GM19328 (cell line): ENCODE data around the gene TECPR1.
A peak's percentile ranks its signal among the peaks of the same experiment; 100 is the strongest.

ENCODE experiments used
- ATAC-seq: cut with Tn5 transposase; IDR thresholded peaks from one replicate; pipeline ENCODE4 v1.9.1; 2021; ENCODE audit warnings: mild to moderate bottlenecking, moderate library complexity; ENCODE audit not compliant: unreplicated experiment

TECPR1 gene

GRCh38 chr7:98166668-98166970 is 85.4 kb downstream of the TECPR1 start:
- ATAC-seq: no peak

- ATAC-seq: peak; percentile 48
Observed at GRCh38 chr7:98165827-98166667, 86.0 kb downstream of the TECPR1 start.
